OCI-LY1 (cell line): ENCODE measurements around the gene SPSB3.

Experiments
- CTCF ChIP-seq: fragments of 200-600 bp; sonication (generic), shearing (Covaris generic); IDR thresholded peaks from 2 replicates; pipeline ENCODE4 v1.5.1; 2017; ENCODE audit warnings: mild to moderate bottlenecking, antibody characterized with exemption, low read length, moderate library complexity, mixed read lengths
- EZH2 ChIP-seq: fragments of 200-600 bp; sonication (generic), shearing (Covaris generic); IDR thresholded peaks from 2 replicates; pipeline ENCODE4 v1.8.0; 2017; ENCODE audit warnings: borderline replicate concordance, mixed run types, mild to moderate bottlenecking, antibody characterized with exemption, low read length, moderate library complexity, mixed read lengths

- no peak for TF ChIP-seq EZH2
- TF ChIP-seq CTCF, result no peak
Observed at GRCh38 chr16:1743376-1744337, 38.7 kb downstream of the SPSB3 start.
